Measurements from ENCODE around the gene SLC12A3.

The SLC12A3 gene

GRCh38 chr16:56919099-56919800 is 54.2 kb downstream of the SLC12A3 start:
- TF ChIP-seq TOX (CRISPR knock-in tag; IDR thresholded peaks at IDR 0.05; ENCODE audit: borderline replicate concordance) = no peak
- TF ChIP-seq CSRNP3 (CRISPR knock-in tag; IDR thresholded peaks at IDR 0.05) = no peak
- TF ChIP-seq ZFP3 (CRISPR knock-in tag; IDR thresholded peaks at IDR 0.05) = no peak
- no peak for TF ChIP-seq RARB (CRISPR knock-in tag; IDR thresholded peaks at IDR 0.05)
- TF ChIP-seq GLIS3 (CRISPR knock-in tag; IDR thresholded peaks at IDR 0.05) = no peak
- TF ChIP-seq PPARA (CRISPR knock-in tag; IDR thresholded peaks at IDR 0.05; ENCODE audit: borderline replicate concordance) = no peak
- no peak for TF ChIP-seq ZNF565 (CRISPR knock-in tag; conservative IDR thresholded peaks at IDR 0.05; ENCODE audit: low read depth)
- no peak for ATAC-seq

GRCh38 chr16:56921571-56921970 is 56.6 kb downstream of the SLC12A3 start:
- TF ChIP-seq ISL1 (CRISPR knock-in tag; IDR thresholded peaks at IDR 0.05) (no peak), ZNF565 (CRISPR knock-in tag; conservative IDR thresholded peaks at IDR 0.05; ENCODE audit: low read depth) (no peak), RARB (CRISPR knock-in tag; IDR thresholded peaks at IDR 0.05) (no peak), PPARA (CRISPR knock-in tag; IDR thresholded peaks at IDR 0.05; ENCODE audit: borderline replicate concordance) (no peak), ESRRG (CRISPR knock-in tag; IDR thresholded peaks at IDR 0.05) (no peak), CSRNP3 (CRISPR knock-in tag; IDR thresholded peaks at IDR 0.05) (no peak), TOX (CRISPR knock-in tag; IDR thresholded peaks at IDR 0.05; ENCODE audit: borderline replicate concordance) (no peak), BACH2 (CRISPR knock-in tag; IDR thresholded peaks at IDR 0.05; ENCODE audit: borderline replicate concordance) (no peak), SNAI2 (CRISPR knock-in tag; IDR thresholded peaks at IDR 0.05) (no peak), GLIS3 (CRISPR knock-in tag; IDR thresholded peaks at IDR 0.05) (no peak), PATZ1 (CRISPR knock-in tag; IDR thresholded peaks at IDR 0.05; ENCODE audit: borderline replicate concordance) (no peak), ZFP30 (CRISPR knock-in tag; IDR thresholded peaks at IDR 0.05) (no peak)
- no peak for ATAC-seq

GRCh38 chr16:56923481-56924091 is 58.6 kb downstream of the SLC12A3 start:
- no peak for ATAC-seq
- no peak for TF ChIP-seq OSR1 (CRISPR knock-in tag; IDR thresholded peaks at IDR 0.05)
- TF ChIP-seq ARNTL (CRISPR knock-in tag; IDR thresholded peaks at IDR 0.05; ENCODE audit: borderline replicate concordance, low read depth) = no peak
- TF ChIP-seq CSDC2 (CRISPR knock-in tag; IDR thresholded peaks at IDR 0.05) = no peak
- TF ChIP-seq ZNF565 (CRISPR knock-in tag; conservative IDR thresholded peaks at IDR 0.05; ENCODE audit: low read depth) = no peak
- TF ChIP-seq ESRRG (CRISPR knock-in tag; IDR thresholded peaks at IDR 0.05) = no peak
- no peak for TF ChIP-seq GLIS3 (CRISPR knock-in tag; IDR thresholded peaks at IDR 0.05)
- TF ChIP-seq ZFP3 (CRISPR knock-in tag; IDR thresholded peaks at IDR 0.05) = no peak
- TF ChIP-seq ZFP30 (CRISPR knock-in tag; IDR thresholded peaks at IDR 0.05) = no peak
- TF ChIP-seq SNAI2 (CRISPR knock-in tag; IDR thresholded peaks at IDR 0.05) = no peak
- TF ChIP-seq ZC3H10 (CRISPR knock-in tag; IDR thresholded peaks at IDR 0.05) = no peak
- no peak for TF ChIP-seq TSHZ2 (CRISPR knock-in tag; IDR thresholded peaks at IDR 0.05)
- no peak for TF ChIP-seq CSRNP3 (CRISPR knock-in tag; IDR thresholded peaks at IDR 0.05)
- no peak for TF ChIP-seq CREB5 (CRISPR knock-in tag; IDR thresholded peaks at IDR 0.05; ENCODE audit: low read depth)
- TF ChIP-seq ZNF70 (CRISPR knock-in tag; IDR thresholded peaks at IDR 0.05) = no peak
- no peak for TF ChIP-seq RARB (CRISPR knock-in tag; IDR thresholded peaks at IDR 0.05)
- no peak for TF ChIP-seq TOX (CRISPR knock-in tag; IDR thresholded peaks at IDR 0.05; ENCODE audit: borderline replicate concordance)
- no peak for TF ChIP-seq BACH2 (CRISPR knock-in tag; IDR thresholded peaks at IDR 0.05; ENCODE audit: borderline replicate concordance)
- TF ChIP-seq TCF4 (CRISPR knock-in tag; IDR thresholded peaks at IDR 0.05; ENCODE audit: borderline replicate concordance) = no peak

Measured in SK-N-SH treated with all-trans-retinoic acid at 6 μM for 48 hours (cell line).